HG02870 (cell line): ENCODE results near the gene RTKN2.
"Not testable (repeated sequence)": the region's sequence is repeated elsewhere in the genome, so short reads cannot be mapped to it uniquely, and the experiment has no call there.

Source experiments
- ATAC-seq: cut with Tn5 transposase; IDR thresholded peaks from one replicate; pipeline ENCODE4 v1.9.1; 2021; ENCODE audit warnings: mild to moderate bottlenecking, moderate library complexity; ENCODE audit not compliant: unreplicated experiment

Gene RTKN2

GRCh38 chr10:62268399-62269114, at the start of gene RTKN2:
Gene RTKN2, minus strand, starts transcription at chr10:62268844. Its CDS starts 234 bp downstream, at chr10:62268610.
- ATAC-seq = peak; percentile 68

- no peak for ATAC-seq
These were observed 48.6 kb upstream of the RTKN2 start for GRCh38 chr10:62317257-62317656.

DNA sequence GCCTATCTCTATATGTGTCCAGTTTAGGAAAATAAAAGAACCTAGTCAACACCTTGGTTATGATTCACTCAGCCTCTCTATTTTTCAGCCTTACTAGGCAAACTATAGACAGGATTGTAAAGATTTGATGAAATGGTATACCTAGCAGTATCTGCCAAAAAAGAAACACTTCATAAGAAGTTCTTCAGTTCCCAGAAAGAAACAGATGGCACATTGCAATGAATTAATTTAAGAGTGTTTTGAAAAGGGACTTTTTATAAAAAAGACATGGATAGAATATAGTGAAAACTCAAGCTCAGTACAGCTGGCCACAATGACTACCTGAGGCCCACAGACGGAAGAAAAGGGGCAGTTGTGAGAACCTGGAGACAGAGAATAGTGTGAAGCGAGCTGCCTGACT, 40.6 kb upstream of the RTKN2 start:
- no peak for ATAC-seq

GRCh38 chr10:62308101-62308500, 39.5 kb upstream of the RTKN2 start:
- no peak for ATAC-seq

DNA sequence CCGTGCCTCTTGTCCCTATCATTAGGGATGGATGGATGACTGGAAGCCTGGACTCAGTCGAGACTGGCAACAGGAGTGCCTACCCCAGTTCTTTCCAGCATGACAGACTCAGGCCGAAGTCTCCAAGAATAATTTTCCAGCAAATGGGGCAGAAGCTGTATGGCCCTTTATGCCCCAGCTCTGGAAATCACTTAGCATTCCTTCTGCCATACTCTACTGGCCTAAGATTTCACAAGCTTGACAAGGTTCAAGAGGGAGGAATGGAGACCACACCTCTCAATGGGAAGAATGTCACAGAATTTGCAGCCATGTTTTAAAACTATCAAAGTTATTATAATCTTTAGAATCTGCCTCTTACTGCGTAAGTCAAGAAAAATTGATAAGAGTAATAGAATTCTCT, 39.0 kb upstream of the RTKN2 start:
- no peak for ATAC-seq

DNA sequence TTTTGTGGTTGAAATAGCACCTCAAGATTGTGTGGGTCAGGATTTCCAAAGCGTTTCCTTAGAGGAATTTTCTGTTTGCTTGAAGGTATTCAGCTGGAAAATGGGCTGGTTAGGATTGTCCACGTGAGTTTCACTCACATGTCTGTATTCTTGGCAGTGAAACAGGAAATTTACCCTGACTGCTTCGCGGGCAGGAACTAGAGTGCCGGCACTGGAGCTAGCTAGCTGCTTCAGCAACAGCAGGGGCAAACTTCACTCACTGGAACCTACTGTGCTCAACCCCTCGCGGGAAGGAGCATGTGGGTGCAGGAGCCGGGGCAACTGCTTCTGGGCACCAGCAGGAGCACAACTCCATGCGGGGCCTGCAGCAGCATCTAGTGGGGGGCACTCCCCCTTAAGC, 38.0 kb upstream of the RTKN2 start:
- no peak for ATAC-seq

DNA sequence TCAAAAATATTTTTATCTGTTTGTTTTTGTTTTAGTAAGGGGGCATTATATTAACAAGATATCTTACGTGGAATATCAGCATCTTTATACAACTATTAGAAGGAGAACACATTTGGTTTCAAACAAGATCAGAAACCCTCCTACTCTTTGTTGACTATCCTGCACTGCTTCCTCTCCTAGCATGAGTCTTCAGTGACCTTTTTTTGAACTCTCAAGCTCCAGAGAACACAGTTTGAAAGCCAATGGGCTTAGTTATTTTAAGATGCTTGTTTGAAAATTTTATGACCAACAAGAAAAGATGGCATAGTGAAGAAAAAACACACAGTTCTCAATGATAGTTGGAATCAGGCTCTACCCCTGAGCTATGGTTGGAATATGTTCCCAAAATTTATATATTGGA, 37.2 kb upstream of the RTKN2 start:
- ATAC-seq = no peak

DNA sequence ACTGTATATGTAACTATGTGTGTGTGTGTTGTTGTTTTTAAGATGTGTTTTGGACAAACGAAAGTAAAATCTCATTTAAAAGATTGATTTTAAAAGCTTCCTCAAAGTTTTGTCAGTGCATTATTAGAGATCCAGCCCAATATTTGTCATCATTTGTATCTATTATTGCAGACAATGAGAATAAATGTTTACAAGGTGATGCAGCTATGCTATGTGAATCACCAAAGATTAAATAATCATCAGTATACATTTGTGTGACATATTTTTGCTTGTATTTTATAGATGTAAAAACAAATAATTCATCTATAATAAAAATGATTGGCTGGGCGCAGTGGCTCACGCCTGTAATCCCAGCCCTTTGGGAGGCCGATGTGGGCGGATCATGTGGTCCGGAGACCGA, 35.3 kb upstream of the RTKN2 start:
- no peak for ATAC-seq

DNA sequence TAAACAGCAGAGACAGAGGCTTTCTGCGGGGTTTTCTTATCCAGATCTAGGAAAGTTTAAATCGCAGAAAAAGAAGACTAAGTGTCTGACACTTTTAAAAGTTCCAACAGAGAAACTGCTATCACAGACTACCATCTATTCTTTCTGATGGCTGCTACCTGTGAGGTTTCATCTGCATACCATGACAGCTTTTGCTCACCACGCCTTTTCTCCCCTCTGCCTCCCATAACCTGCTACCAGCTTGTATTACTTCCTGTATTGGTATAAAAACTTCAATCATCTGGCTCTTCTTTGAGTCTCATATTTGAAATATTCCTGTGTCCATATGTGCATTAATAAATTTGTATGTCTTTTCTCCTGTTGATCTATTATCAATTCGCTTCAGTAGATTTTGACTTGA, 34.1 kb upstream of the RTKN2 start:
- ATAC-seq = no peak

DNA sequence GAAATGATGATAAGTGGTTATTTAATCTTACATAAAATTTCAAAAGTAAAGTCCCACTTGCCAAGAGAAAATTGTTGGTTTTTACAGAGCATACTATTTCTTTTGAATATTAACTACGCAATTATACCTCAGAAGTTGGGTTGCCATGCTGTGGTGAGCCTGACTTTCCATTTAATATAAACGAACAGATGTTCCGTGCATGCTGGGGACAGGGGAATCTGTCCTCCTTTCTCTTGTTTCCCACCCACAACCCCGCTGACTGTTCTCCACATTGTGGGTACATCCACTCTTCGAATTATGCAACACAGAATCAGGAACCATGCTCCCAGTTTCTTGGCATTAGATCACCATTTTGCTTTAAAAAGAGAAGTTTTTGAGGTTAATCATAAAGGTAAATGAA, 29.2 kb upstream of the RTKN2 start:
- ATAC-seq = no peak

GRCh38 chr10:62284221-62284620, 15.6 kb upstream of the RTKN2 start:
- ATAC-seq = no peak

DNA sequence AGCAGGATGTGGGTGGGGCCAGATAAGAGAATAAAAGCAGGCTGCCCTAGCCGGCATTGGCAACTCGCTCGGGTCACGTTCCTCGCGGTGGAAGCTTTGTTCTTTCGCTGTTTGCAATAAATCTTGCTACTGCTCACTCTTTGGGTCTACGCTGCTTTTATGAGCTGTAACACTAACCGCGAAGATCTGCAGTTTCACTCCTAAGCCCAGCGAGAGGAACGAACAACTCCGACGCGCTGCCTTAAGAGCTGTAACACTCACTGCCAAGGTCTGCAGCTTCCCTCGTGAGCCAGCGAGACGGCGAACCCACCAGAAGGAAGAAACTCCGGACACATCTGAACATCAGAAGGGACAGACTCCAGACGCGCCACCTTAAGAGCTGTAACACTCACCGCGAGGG, 12.7 kb upstream of the RTKN2 start:
- not testable (repeated sequence) for ATAC-seq

DNA sequence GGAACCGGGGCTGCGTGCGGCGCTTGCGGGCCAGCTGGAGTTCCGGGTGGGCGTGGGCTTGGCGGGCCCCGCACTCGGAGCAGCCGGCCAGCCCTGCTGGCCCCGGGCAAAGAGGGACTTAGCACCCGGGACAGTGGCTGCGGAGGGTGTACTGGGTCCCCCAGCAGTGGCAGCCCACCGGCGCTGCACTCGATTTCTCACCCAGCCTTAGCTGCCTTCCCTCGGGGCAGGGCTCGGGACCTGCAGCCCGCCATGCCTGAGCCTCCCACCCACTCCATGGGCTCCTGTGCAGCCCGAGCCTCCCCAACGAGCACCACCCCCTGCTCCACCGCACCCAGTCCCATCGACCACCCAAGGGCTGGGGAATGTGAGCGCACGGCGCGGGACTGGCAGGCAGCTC, 11.7 kb upstream of the RTKN2 start:
- ATAC-seq = not testable (repeated sequence)

DNA sequence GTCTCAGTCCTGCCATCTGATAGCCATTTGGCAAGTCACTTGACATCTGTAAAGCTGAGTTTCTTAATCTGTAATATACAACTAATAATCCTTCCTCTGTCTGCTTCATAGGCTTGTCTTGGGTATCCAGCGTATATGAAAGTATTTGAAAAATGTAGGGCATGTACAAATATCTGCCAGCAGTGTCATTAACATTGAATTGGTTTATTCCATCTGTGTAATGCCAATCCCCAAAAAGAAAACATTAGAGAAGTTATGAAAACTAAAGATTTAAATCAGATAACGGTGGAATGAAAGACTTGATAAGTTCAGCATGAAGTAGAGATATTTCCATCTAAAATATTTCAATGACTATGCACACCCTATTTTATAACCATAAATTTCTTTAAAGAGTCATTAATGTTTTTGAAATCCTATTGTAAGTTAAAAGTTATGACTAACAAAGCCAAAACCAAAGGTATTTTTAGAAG, 9.8 kb upstream of the RTKN2 start:
- ATAC-seq = no peak

- ATAC-seq = no peak
These were observed 9.3 kb upstream of the RTKN2 start for GRCh38 chr10:62277971-62278370.

GRCh38 chr10:62270020-62270419, 1.4 kb upstream of the RTKN2 start:
- no peak for ATAC-seq

- no peak for ATAC-seq
These were observed 631 bp downstream of the RTKN2 start for GRCh38 chr10:62268027-62268398.

GRCh38 chr10:62266611-62267010, 2.0 kb downstream of the RTKN2 start:
- no peak for ATAC-seq

DNA sequence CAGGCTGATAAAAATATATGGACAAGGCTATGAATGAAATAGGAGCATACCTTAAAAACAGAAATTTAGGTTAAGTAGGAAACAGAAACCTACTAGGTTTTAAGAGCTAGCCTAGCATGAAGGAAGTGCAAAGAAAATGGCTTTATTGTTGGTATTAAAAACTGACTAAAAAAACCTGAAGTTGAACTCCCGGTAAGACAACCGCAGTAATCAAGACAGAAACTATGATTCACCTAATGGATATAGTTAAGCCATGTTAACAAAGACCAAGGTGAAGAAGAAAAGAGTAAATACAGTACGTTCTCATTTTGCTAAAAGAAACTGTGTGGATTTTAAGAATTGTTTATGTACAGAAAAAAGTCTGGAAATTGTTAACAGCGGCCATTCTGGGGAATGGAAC, 2.5 kb downstream of the RTKN2 start:
- no peak for ATAC-seq

DNA sequence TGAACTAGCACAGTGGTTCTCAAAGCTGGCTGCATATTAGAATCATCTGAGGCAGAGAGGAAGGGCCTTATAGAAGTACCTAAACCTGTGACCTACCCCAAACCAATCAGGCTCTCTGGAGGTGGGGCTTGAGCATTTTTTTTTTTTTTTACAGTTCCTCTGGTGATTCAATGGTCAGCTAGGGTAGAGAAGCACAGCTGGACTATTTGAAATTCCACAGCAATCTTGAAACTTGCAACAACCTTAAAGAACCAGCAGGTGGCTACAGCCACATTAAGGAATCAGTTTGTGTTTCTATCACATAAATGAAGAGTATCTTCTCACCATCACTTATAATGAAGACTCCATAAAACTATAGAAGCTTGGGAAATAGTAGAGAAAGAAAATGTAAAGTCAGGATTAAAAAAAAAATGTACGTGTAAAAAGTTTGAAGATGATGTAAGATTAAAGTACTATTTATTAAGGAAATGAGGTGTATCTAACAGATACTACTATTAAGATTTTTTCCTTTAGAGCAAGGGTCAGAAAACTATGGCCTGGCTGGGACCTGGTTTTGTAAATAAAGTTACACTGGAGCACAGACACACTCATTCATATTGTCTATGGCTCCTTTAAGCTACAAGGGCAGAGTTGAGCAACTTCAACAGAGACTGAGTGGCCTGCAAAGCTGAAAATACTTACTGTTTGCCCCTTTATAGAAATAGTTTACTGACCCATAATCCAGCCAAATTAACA, 3.8 kb downstream of the RTKN2 start:
- peak; percentile 39 for ATAC-seq

- ATAC-seq = no peak
These were observed 4.5 kb downstream of the RTKN2 start for GRCh38 chr10:62264126-62264525.

DNA sequence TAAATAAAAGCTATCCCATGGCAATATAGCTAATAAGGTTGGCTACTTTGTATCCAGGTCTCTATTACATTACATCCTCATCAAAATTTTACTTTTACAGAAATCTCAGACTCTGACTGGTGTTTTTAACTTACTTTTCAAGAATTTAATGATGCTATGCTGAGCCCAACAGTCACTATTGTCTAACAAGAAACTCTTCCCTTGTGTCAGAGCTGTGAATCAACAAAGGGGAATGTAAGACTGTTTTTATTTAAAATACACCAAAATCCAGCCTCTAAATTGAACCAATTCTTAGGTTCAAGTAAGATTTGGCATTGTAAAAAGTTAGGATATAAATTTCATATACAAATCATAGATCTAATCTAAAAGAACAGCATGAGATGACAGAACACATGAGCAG, 7.0 kb downstream of the RTKN2 start:
- ATAC-seq = no peak
